ENCODE data around the gene MSLN.
"Not testable (repeated sequence)": the region's sequence is repeated elsewhere in the genome, so short reads cannot be mapped to it uniquely, and the experiment has no call there.

MSLN gene

DNA sequence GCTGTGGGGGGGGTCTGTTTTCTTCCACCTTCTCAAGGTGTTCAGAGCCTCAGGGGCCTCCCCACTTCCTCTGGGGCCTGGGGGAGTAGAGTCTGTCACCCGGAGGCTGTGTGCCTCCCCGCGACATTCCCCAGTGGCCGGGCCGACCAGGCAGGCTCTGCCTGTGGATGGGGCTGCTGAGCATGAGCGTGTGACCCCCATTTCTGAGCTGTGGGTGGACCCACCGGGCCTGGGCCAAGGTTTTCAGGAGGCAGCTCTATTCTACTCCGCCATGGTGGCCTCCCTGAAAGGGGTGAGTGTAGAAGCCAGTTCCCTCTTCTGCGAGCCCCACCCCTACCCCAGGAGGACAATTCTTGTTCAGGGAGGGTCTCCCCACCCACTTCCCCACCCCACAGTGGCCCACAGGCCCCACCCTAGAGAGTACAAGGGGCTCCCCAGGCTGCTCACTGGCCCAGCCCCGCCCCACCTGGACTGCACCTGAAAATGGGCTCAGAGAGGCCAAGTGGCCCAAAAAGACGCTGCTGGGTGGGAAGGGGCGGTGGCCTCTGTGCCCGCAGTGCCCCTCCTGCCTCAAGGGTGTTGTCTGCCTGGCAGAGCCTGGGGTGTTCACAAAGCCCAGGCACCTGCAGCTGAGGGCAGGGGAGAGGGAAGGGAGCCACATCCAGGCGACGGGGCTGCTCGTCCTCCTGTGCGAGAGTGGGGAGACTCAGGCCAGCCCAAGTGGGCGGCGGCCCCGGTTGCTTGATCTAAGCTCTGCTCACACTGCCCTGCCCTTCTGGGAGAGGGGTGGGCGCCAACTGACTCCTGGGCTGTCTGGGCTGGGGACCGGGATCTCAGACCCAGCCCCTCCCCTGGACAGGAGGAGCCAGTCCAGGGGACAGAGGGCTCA lies 1.3 kb downstream of the MSLN start:
- no peak for DNase-seq

DNA sequence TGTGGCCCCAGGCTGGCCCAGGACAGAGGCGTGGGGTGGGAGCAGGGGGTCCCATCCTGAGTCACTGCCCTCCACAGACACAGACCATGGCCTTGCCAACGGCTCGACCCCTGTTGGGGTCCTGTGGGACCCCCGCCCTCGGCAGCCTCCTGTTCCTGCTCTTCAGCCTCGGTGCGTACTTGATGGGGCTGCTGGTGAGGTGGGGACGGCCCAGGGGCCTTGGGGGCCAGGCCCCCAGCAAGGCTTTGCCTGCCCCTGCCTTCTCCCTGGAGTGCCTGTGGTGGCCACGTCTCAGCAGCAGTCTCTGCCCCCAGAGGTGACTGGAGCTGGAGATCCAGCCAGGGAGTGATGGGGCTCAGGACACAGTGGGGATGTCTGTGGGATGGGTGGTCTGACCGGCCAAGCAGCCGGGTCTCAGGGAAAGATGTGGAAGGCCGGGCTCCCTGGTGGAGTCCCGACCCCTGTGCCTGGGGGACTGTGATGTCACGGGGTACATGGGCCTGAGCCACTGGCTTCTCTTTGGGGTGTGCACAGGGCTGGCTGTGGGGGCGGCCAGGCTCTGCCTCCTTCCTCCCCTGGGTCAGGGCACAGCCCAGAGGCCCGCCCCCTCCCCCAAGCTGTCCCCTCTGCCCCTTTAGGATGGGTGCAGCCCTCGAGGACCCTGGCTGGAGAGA lies 2.2 kb downstream of the MSLN start:
- no peak for DNase-seq

DNA sequence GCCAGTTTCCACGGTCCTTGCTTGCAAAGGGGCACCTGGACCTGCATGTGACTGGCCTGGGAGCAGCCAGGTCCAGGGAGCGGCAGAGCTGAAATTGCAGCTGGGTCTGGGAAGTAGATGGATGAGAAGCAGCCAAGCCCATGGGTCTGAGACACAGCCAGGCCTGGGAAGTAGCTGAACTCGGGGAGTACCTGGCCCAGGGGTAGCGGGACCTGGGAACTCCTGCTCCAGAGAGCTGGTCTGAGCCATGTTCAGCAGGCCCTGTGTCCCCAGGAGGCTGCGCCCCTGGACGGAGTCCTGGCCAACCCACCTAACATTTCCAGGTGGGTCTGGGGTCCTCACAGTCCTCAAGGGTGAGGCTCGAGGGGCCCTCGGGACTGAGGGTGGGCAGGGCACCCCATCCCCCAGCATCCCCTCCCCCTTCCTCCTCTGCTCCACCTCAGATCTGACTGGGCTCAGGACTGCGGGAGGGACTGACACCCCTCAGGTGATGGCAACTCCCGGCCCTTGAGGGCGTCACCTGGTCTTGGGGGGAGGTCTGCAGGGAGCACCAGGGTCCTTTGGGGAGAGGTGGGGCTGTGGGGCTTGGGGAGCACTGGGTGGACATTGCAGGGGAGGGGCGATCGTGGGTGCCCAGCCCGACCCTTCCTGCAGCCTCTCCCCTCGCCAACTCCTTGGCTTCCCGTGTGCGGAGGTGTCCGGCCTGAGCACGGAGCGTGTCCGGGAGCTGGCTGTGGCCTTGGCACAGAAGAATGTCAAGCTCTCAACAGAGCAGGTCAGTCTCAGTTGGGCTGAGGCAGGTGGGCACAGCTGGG lies 3.0 kb downstream of the MSLN start:
- no peak for DNase-seq

DNA sequence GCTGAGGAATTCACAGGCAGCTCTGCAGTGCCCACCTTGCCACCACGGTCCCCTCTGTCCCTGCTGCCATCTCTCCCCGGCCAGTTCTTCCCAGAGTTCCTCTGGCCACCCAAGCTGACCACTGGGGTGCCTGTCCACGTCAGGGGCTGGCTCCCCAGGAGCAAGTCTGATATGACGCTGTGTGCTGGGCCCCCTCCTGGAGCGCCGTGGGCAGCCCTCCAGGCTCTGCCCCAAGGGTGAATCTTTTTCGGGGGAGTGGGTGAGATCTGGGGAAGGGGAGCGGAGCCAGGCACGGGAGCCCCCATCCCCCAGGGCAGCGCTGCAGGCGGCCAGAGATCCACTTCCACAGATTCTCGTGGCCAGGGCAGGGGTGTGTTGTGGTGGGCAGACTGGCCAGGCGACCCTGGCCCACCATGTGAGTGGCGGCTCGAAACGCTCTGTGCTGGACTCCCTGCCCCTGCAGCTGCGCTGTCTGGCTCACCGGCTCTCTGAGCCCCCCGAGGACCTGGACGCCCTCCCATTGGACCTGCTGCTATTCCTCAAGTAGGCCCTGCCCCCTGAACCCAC lies 3.7 kb downstream of the MSLN start:
- DNase-seq: no peak

DNA sequence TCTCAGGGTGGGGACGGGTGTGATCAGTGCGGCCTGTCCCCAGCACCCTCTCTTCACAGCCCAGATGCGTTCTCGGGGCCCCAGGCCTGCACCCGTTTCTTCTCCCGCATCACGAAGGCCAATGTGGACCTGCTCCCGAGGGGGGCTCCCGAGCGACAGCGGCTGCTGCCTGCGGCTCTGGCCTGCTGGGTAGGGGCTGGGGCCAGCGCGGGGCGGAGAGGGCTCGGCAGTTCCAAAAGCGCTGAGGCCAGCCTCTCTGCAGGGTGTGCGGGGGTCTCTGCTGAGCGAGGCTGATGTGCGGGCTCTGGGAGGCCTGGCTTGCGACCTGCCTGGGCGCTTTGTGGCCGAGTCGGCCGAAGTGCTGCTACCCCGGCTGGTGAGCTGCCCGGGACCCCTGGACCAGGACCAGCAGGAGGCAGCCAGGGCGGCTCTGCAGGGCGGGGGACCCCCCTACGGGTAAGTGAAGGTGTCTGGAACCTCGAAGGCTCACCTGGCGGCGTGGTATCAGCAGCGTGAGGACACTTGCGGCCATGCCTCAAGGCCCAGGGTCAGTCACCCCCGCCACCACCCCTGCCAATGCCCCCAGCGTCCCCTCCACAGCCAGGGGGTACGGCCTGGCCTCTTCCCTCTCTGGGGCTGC lies 4.4 kb downstream of the MSLN start:
- DNase-seq: no peak

DNA sequence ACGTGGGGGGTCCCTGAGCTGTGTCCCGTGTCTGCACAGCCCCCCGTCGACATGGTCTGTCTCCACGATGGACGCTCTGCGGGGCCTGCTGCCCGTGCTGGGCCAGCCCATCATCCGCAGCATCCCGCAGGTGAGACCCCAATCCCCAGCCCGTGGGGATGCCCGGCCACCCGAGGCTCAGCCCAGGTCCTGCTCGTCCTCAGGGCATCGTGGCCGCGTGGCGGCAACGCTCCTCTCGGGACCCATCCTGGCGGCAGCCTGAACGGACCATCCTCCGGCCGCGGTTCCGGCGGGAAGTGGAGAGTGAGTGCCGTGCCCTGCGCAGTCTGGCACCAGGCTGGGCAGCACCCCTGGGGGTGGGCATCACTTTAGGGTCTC lies 4.9 kb downstream of the MSLN start:
- DNase-seq: no peak

DNA sequence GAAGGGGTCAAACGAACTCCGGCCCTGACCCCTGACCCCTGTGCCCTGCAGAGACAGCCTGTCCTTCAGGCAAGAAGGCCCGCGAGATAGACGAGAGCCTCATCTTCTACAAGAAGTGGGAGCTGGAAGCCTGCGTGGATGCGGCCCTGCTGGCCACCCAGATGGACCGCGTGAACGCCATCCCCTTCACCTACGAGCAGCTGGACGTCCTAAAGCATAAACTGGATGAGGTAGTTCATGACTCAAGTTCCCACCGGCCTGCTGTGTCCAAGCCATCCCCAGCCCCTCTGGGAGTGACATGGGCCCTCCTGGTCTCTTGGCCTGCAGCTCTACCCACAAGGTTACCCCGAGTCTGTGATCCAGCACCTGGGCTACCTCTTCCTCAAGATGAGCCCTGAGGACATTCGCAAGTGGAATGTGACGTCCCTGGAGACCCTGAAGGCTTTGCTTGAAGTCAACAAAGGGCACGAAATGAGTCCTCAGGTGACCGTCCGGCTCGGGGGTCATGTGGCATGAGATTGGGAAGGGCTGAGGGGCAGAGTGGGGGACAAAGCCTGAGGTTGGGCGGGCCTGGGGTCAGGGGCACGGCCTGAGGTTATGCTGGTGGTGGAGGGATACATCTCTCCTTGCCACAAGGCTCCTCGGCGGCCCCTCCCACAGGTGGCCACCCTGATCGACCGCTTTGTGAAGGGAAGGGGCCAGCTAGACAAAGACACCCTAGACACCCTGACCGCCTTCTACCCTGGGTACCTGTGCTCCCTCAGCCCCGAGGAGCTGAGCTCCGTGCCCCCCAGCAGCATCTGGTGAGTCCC lies 5.7 kb downstream of the MSLN start:
- no peak for DNase-seq

DNA sequence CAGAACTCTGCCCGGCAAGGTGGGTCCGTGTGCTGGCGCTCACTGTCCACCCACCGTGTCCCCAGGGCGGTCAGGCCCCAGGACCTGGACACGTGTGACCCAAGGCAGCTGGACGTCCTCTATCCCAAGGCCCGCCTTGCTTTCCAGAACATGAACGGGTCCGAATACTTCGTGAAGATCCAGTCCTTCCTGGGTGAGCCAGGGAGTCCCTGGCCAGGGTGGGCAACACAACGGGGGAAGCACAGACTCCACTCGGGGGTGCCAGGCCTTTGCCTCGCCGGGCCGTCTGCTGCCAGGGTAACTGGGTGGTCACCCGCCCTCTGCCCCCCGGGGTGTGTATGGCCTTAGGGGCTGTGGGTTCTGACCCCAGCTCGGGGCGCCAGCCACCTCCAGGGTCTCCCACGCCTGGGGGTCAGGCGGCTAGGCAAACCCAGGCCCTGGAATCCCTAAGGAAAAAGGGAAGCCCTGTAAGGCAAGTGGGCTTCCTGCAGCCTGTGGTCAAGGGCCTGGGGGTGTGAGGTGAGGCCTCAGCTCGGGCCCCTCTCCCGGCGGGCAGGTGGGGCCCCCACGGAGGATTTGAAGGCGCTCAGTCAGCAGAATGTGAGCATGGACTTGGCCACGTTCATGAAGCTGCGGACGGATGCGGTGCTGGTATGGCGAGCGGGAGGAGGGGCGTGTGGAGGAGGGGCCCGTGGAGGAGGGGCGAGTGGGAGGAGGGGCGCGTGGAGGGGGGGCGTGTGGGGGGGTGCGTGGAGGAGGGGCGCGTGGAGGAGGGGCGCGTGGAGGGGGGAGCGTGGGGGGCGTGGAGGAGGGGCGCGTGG lies 6.5 kb downstream of the MSLN start:
- no peak for DNase-seq

DNA sequence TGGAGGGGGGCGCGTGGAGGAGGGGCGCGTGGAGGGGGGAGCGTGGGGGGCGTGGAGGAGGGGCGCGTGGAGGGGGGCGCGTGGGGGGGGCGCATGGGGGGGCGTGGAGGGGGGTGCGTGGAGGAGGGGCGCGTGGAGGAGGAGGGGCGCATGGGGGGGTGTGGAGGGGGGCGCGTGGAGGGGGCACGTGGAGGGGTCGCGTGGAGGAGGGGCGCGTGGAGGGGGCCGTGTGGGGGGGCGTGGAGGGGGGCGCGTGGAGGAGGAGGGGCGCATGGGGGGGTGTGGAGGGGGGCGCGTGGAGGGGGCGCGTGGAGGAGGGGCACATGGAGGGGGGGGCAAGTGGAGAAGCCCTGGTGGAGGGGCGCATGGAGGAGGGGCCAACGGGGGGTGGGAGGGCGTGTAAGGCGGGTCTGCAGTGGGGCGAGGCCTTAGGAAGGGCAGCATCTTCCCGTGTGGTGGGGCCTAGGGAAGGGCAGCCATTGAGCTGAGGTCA lies 7.3 kb downstream of the MSLN start:
- no peak for DNase-seq

DNA sequence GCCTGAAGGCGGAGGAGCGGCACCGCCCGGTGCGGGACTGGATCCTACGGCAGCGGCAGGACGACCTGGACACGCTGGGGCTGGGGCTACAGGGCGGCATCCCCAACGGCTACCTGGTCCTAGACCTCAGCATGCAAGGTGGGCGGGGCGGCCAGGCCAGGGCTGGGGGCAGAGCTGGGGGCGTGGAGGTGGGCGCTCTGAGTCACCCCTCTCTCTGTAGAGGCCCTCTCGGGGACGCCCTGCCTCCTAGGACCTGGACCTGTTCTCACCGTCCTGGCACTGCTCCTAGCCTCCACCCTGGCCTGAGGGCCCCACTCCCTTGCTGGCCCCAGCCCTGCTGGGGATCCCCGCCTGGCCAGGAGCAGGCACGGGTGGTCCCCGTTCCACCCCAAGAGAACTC lies 7.9 kb downstream of the MSLN start:
- DNase-seq: no peak

DNA sequence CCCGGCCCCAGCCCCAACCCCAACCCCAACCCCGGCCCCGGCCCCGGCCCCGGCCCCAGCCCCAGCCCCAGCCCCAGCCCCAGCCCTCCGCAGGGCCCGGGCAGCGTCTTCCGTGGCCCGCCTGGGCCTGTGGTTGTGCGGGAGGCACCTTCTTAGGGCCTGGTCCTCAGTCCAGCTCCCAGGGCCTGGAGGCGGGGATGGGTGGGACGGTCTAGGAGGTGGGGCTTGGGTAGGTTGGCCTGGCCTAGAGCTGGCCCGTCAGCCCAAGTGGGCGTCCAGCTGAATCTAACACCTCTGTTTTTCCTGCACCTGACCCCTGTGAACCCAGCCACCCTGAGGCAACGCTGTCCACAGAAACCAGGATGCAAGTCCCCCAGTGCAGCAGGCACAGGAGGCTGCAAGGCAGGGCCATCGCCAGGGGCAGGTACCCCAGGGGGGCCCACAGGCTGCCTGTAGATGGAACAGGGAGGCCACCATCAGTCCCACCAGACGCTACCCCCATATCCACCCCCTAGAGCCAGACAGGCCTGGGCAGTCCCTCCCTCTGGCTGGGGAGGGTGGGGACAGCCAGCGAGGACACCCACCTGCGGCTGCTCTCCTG lies 8.8 kb downstream of the MSLN start:
- DNase-seq: no peak

DNA sequence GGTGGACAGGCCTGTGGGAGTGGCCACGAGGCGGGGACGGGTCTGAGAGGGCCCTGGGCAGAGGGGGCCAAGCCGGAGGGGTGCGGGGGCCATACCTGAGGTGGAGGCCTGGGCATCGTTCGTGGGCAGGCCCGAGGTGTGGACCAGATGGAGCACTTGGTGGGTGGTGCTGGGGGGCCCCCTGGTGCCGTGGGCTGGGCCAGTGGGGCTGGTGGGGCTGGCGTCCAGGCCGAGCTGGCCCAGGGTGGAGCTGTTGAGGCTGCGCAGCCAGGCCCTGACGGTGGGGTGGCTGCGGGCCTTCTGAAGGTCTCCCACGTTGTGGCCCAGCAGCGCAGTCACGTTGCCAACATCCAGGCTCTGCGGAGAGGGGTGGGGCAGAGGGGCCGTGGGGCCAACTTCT lies 9.4 kb downstream of the MSLN start:
- DNase-seq: no peak

DNA sequence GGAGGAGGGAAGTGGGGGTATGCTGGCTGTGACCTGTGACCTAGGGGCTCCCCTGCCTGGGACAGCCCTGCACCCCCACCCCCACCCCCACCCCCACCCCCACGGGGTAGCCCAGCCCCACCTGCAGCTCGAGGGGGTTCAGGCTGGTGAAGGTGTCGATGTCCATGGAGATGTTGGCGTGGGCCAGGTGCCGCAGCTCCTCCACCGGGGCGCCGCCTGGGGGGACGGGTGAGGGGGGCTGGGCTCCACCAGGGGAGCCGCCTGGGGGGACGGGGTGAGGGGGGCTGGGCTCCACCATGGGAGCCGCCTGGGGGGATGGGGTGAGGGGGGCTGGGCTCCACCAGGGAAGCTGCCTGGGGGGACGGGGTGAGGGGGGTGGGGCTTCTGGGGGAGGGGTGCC lies 9.9 kb downstream of the MSLN start:
- DNase-seq: no peak

DNA sequence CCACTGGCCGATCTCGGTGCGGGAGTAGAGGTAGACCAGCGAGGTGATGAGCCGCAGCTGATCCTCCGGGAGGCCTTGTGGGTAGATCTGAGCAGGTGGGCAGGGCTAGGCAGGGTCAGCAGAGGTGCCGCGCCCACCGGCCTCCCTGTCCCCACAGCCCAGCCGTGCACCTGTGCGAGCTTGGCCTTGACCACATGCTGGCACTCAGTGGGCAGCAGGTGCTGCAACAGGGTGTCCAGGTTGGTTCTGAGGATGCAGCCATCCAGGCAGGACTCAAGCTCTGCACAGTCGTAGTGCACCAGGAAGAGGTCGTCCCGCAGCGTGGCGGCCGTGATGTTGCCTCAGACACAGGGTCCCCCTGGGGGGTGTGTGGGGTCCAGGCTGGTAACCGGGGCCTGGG lies 12.4 kb downstream of the MSLN start:
- DNase-seq: no peak

DNA sequence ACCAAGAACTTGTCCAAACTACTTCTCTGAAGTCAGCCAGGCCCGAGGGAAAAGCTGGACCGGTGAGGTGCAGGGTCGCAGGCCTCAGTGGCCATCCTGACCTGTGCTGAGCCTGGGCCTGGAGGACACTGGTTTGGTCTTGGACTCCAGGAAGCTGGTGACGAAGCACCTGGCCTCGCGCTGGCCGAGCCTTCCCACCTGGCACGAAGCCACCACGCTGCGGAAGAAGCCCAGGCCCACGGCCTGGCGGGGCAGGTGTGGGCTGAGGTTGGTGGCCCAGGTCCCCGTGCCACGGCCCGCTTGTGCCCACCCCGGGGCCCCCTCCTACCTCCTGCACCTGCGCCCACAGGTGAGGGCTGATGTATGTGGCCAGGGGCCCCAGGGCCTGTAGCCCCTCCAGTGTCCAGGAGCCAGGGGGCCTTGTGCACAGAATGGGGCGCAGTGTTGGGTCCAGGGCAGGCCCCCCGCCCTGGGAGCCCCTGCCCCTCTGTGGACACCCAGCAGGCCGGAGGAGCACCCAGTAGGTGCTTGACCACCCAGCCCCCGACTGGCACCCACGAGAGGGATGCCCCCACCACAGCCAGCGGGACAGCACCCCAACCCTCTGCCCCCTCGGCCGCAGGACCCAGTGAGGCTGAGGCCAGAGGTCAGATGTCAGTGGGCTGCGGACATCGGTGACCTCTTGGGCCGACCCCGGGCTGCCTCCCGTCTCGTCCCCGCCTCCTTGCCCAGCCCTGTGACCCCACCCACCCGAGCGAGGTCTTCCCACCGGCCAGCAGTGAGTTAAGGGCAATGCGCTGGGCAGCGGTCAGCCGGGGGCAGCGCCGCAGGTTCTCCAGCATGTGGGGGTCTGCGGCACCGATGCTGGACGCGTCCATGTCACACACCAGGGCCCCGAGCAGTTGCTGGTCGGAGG lies 13.8 kb downstream of the MSLN start:
- peak; percentile 29 for DNase-seq

DNA sequence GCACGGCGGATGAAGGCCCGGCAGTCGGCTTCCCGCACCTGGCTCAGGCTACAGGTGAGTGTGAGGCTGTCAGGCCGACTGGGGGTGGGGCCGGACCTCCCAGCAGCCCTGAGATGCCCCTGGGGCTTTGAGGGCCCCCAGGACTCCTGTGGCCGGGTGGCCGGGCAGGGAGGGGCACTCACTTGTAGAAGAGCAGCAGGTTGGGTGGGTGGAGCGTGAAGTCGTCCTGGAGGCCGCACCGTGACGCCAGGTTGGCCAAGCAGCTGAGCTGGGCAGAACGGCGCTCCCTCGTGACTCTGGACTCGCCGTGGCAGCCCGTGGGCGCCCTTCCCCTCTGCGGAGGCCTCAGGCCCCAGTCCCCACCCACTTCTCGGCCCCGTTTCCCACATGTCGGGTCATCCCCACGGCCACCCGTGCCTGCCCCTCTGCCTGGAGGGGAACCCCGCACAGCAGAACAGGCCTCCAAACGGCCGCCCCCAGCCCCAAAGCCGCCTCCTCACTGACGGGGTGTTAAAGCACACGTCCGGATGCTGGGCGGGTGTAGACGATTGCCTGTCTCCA lies 14.8 kb downstream of the MSLN start:
- DNase-seq: no peak

DNA sequence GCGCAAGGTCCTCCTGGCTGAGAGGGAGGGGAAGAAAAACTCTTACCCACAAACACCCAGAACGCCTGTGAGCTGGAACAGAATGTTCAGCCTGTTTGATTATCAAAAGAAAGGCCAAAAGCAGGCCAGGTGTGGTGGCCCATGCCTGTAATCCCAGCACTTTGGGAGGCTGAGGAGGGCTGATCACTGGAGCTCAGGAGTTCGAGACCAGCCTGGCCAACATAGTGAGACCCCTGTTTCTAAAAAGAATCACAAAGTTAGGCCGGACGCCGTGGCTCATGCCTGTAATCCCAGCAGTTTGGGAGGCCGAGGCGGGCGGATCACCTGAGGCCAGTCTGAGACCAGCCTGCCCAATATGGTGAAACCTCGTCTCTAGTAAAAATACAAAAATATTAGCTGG lies 15.8 kb downstream of the MSLN start:
- not testable (repeated sequence) for DNase-seq

DNA sequence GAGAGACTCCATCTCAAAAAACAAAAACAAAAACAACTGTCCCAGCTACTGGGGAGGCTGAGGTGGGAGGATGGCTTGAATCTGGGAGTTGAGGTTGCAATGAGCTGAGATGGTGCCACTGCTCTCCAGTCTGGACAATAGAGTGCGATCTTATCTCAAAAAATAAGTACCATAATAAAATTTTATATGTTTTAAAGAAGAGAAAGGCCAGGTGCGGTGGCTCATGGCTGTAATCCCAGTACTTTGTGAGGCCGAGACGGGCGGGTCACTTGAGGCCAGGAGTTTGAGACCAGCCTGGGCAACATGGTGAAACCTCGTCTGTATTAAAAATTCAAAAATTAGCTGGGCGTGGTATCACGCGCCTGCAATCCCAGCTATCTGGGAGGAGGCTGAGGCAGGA lies 16.3 kb downstream of the MSLN start:
- no peak for DNase-seq

DNA sequence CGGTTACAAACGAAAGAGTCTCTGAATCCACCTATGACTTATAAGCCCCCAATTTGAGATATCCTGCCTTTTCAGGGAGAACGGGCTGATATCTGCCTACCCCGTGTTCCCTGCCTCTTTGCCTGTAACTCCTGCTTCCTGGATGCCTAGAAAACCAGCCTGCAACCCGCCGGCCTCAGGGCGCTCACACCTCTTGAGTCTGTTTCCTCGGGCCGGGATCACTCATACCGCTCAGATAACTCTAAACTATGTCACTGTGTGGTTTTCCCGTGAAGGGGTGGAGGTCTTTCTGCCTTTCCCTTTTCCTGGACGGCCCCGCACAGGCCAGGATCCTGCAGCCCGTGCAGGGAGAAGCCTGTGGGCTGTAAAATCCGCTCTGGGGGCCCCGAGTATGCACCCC lies 17.3 kb downstream of the MSLN start:
- DNase-seq: no peak

All from NCI-H2029 (cell line).